Astrocyte of the spinal cord (primary cell): ENCODE data around the gene KRTAP10-1.
"Not testable (repeated sequence)": the region's sequence is repeated elsewhere in the genome, so short reads cannot be mapped to it uniquely, and the experiment has no call there.

Experiments used
- DNase-seq: peaks from one replicate; pipeline ENCODE4 v3.0.0; 2011; ENCODE audit warnings: low read depth, low spot score
- H3K4me3 ChIP-seq: 2 replicates; pipeline ENCODE4 v1.5.1; 2011; ENCODE audit warnings: low read depth, mild to moderate bottlenecking, low read length, moderate library complexity
- in situ Hi-C: cut with HindIII; loops from 2 replicates; pipeline ENCODE4 v1.10.0; 2017; ENCODE audit warnings: low sequenced_read_pairs
- TF ChIP-seq, protein P1 (sequence below): IDR thresholded peaks from 2 replicates; pipeline ENCODE4 v1.5.1; 2012; ENCODE audit warnings: low read depth, mild to moderate bottlenecking, low read length, inconsistent platforms

KRTAP10-1 gene

GRCh38 chr21:44551340-44551961, 11.5 kb upstream of the KRTAP10-1 start, which contains the start of gene KRTAP10-2:
Gene KRTAP10-2, minus strand, starts transcription at chr21:44551505. Its CDS starts 47 bp downstream, at chr21:44551458.
- in situ Hi-C loops, result no loop called here
- no peak for DNase-seq
- no peak within 1 kb of the TSS for H3K4me3 ChIP-seq
- TF ChIP-seq, protein P1, sequence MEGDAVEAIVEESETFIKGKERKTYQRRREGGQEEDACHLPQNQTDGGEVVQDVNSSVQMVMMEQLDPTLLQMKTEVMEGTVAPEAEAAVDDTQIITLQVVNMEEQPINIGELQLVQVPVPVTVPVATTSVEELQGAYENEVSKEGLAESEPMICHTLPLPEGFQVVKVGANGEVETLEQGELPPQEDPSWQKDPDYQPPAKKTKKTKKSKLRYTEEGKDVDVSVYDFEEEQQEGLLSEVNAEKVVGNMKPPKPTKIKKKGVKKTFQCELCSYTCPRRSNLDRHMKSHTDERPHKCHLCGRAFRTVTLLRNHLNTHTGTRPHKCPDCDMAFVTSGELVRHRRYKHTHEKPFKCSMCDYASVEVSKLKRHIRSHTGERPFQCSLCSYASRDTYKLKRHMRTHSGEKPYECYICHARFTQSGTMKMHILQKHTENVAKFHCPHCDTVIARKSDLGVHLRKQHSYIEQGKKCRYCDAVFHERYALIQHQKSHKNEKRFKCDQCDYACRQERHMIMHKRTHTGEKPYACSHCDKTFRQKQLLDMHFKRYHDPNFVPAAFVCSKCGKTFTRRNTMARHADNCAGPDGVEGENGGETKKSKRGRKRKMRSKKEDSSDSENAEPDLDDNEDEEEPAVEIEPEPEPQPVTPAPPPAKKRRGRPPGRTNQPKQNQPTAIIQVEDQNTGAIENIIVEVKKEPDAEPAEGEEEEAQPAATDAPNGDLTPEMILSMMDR, result no peak

GRCh38 chr21:44550807-44551206, 10.8 kb upstream of the KRTAP10-1 start:
- TF ChIP-seq, protein P1, result no peak
- DNase-seq, result no peak
- H3K4me3 ChIP-seq, result no peak overlapping the region
- in situ Hi-C loops, result no loop called here

GRCh38 chr21:44550285-44550684, 10.3 kb upstream of the KRTAP10-1 start:
- in situ Hi-C loops, H3K4me3 ChIP-seq, DNase-seq: not testable (repeated sequence)

GRCh38 chr21:44549525-44550211, 9.7 kb upstream of the KRTAP10-1 start:
- in situ Hi-C loops, result no loop called here
- TF ChIP-seq, protein P1, result no peak
- DNase-seq, result no peak
- H3K4me3 ChIP-seq, result no peak overlapping the region

GRCh38 chr21:44548922-44549321, 8.9 kb upstream of the KRTAP10-1 start:
- TF ChIP-seq, protein P1, result no peak
- in situ Hi-C loops, result no loop called here
- H3K4me3 ChIP-seq, result no peak overlapping the region

GRCh38 chr21:44548381-44548780, 8.4 kb upstream of the KRTAP10-1 start:
- in situ Hi-C loops, result no loop called here
- H3K4me3 ChIP-seq, result no peak overlapping the region
- TF ChIP-seq, protein P1, result no peak
- no peak for DNase-seq

More at GRCh38 chr21:44548922-44549321, 8.9 kb upstream of the KRTAP10-1 start:
- DNase-seq, result no peak

- in situ Hi-C loops, result no loop called here
Observed at GRCh38 chr21:44547656-44548331, 7.8 kb upstream of the KRTAP10-1 start.

More at GRCh38 chr21:44547656-44548331, 7.8 kb upstream of the KRTAP10-1 start:
- TF ChIP-seq, protein P1, result no peak
- DNase-seq, result no peak
- H3K4me3 ChIP-seq, result no peak overlapping the region
